MM.1S (cell line): Measurements from ENCODE around the gene CC2D2A.

Source experiments
- DNase-seq: peaks from one replicate; pipeline ENCODE4 v3.0.0-alpha.2; 2015
- H2AFZ ChIP-seq: fragments of 300-600 bp; sonication (generic); 2 replicates; pipeline ENCODE4 v1.6.0; 2016; ENCODE audit warnings: antibody characterized with exemption, low read length
- H3F3A ChIP-seq: fragments of 300-600 bp; sonication (generic); 2 replicates; pipeline ENCODE4 v1.6.1; 2016; ENCODE audit warnings: mild to moderate bottlenecking, antibody characterized with exemption, low read length, moderate library complexity, mixed read lengths; ENCODE audit not compliant: insufficient read depth
- H3K27ac ChIP-seq: fragments of 300-600 bp; sonication (generic); 2 replicates; pipeline ENCODE4 v1.5.1; 2016; ENCODE audit warnings: mild to moderate bottlenecking, low read length
- H3K27me3 ChIP-seq: fragments of 300-600 bp; sonication (generic); replicated peaks from 2 replicates; pipeline ENCODE4 v1.6.0; 2016; ENCODE audit warnings: low read length; ENCODE audit not compliant: insufficient read depth
- H3K36me3 ChIP-seq: fragments of 300-600 bp; sonication (generic); replicated peaks from 2 replicates; pipeline ENCODE4 v1.6.1; 2016; ENCODE audit warnings: mild to moderate bottlenecking, low read length, mixed read lengths; ENCODE audit not compliant: insufficient read depth
- H3K4me1 ChIP-seq: fragments of 300-600 bp; sonication (generic); 2 replicates; pipeline ENCODE4 v1.6.1; 2016; ENCODE audit warnings: low read length, mixed read lengths
- H3K4me2 ChIP-seq: fragments of 300-600 bp; sonication (generic); 2 replicates; pipeline ENCODE4 v1.6.0; 2016; ENCODE audit warnings: low read depth, low read length
- H3K4me3 ChIP-seq: fragments of 300-600 bp; sonication (generic); 2 replicates; pipeline ENCODE4 v1.5.1; 2016; ENCODE audit warnings: low read length, mixed read lengths
- H3K79me2 ChIP-seq: fragments of 300-600 bp; sonication (generic); 2 replicates; pipeline ENCODE4 v1.6.1; 2016; ENCODE audit warnings: mixed run types, low read length, mixed read lengths
- H3K9ac ChIP-seq: fragments of 300-600 bp; sonication (generic); 2 replicates; pipeline ENCODE4 v1.6.1; 2016; ENCODE audit warnings: low read length, mixed read lengths
- H3K9me2 ChIP-seq: fragments of 300-600 bp; sonication (generic); replicated peaks from 2 replicates; pipeline ENCODE4 v1.6.1; 2016; ENCODE audit warnings: mild to moderate bottlenecking, low read length, mixed read lengths; ENCODE audit not compliant: insufficient read depth
- H3K9me3 ChIP-seq: fragments of 300-600 bp; sonication (generic); replicated peaks from 2 replicates; pipeline ENCODE4 v1.6.1; 2016; ENCODE audit warnings: mild to moderate bottlenecking, low read length, mixed read lengths; ENCODE audit not compliant: insufficient read depth
- H4K20me1 ChIP-seq: fragments of 300-600 bp; sonication (generic); 2 replicates; pipeline ENCODE4 v1.6.1; 2016; ENCODE audit warnings: mild to moderate bottlenecking, low read length, moderate library complexity, mixed read lengths; ENCODE audit not compliant: insufficient read depth
- CTCF ChIP-seq: fragments of 300-600 bp; sonication (generic); IDR thresholded peaks from 2 replicates; pipeline ENCODE4 v1.5.1; 2016; ENCODE audit warnings: antibody characterized with exemption, low read length, mixed read lengths
- EZH2 ChIP-seq: fragments of 300-600 bp; sonication (generic); optimal IDR thresholded peaks from 2 replicates; pipeline ENCODE3; 2017; ENCODE audit warnings: low read depth, mild to moderate bottlenecking, antibody characterized with exemption, low read length, mixed read lengths
- EZH2phosphoT487 ChIP-seq: fragments of 300-600 bp; sonication (generic); IDR thresholded peaks from 2 replicates; pipeline ENCODE4 v1.6.1; 2018; ENCODE audit warnings: antibody characterized with exemption, low read length

Gene CC2D2A

DNA sequence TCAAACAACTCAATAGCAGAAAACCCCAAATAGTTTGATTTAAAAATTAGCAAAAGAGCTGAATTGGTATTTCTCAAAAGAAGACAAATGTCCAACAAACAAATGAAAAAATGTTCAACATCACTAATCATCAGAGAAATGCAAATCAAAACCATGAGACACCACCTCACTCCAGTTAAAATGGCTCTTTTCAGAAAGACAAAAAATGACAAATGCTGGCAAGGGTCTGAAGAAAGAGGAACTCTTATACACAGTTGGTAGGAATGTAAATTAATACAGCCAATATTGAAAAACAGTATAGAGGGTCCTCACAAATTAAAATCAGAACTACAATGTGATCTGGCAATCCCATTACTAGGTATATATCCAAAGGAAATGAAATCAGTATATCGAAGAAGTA is 115.1 kb downstream of the CC2D2A start:
- Histone ChIP-seq H4K20me1 (no peaks in the 10 kb centered on the region), H3K27me3 (no peaks in the 10 kb centered on the region)

GRCh38 chr4:15585331-15585730 is 115.6 kb downstream of the CC2D2A start:
- TF ChIP-seq EZH2 (no peak), EZH2phosphoT487 (no peak), CTCF (no peak)
- no peak for DNase-seq
- Histone ChIP-seq H3F3A (no peaks in the 10 kb centered on the region), H3K9ac (no peak overlapping the region), H3K9me3 (no peaks in the 10 kb centered on the region), H3K4me3 (no peak overlapping the region), H3K27me3 (no peaks in the 10 kb centered on the region), H3K4me2 (no peak overlapping the region), H3K36me3 (no peaks in the 10 kb centered on the region), H3K79me2 (no peaks in the 10 kb centered on the region), H4K20me1 (no peaks in the 10 kb centered on the region), H3K9me2 (no peaks in the 10 kb centered on the region), H3K4me1 (no peaks in the 10 kb centered on the region), H2AFZ (no peak overlapping the region), H3K27ac (no peak overlapping the region)

More for the DNA sequence above, 115.1 kb downstream of the CC2D2A start:
- Histone ChIP-seq H3K4me2 (no peak overlapping the region), H3K79me2 (no peaks in the 10 kb centered on the region), H3K9me2 (no peaks in the 10 kb centered on the region), H3K4me1 (no peaks in the 10 kb centered on the region), H3K4me3 (no peak overlapping the region), H3K27ac (no peak overlapping the region), H2AFZ (no peak overlapping the region), H3K9ac (no peak overlapping the region), H3K9me3 (no peaks in the 10 kb centered on the region), H3K36me3 (no peaks in the 10 kb centered on the region), H3F3A (no peaks in the 10 kb centered on the region)
- no peak for DNase-seq
- TF ChIP-seq CTCF (no peak), EZH2 (no peak), EZH2phosphoT487 (no peak)

DNA sequence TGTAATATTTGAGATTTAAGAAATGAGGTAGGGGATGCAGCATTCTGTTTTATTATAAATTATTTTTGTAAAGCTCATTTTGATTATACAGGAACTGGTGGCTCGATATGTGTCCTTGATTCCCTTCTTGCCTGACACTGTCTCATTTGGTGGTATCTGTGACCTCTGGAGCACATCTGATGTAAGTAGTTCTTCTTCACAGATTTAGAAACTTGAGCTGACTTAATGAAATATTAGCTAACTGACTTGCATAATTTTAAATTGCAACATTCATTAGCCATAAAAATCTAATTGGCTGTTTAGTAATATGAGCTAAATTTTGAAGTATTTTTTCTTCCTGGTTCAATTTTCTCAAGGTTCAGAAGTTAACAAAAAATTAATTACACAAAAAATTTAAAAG is 116.4 kb downstream of the CC2D2A start:
- Histone ChIP-seq H3K9me2 (no peaks in the 10 kb centered on the region), H3K36me3 (no peaks in the 10 kb centered on the region), H3K9ac (no peak overlapping the region), H4K20me1 (no peaks in the 10 kb centered on the region), H2AFZ (no peak overlapping the region), H3K27ac (no peak overlapping the region), H3K9me3 (no peaks in the 10 kb centered on the region), H3K4me3 (no peak overlapping the region), H3K4me1 (no peaks in the 10 kb centered on the region), H3K79me2 (no peaks in the 10 kb centered on the region), H3K4me2 (no peak overlapping the region), H3K27me3 (no peaks in the 10 kb centered on the region), H3F3A (no peaks in the 10 kb centered on the region)
- DNase-seq: no peak
- TF ChIP-seq EZH2phosphoT487 (no peak), EZH2 (no peak), CTCF (no peak)
